SK-N-SH (cell line): ENCODE results near the gene RNF168. TPM values are rescaled to one million over a fixed set of nuclear protein-coding genes. Genes with fewer than 3 reads are reported as not detected.

Experiments
- CTCF ChIA-PET: fragments of 300-600, 350-600 bp; formaldehyde crosslinking; extraction: SDS; loops from one replicate; lab custom pipeline; 2021; lab: Yijun Ruan, JAX
- POLR2A ChIA-PET: fragments of 350-600 bp; sonication (Branson Sonifier 250); formaldehyde crosslinking; extraction: SDS; loops from one replicate; lab custom pipeline; 2020; ENCODE audit warnings: antibody characterized with exemption, inconsistent platforms; lab: Yijun Ruan, JAX
- DNase-seq: peaks from one replicate; pipeline ENCODE4 v3.0.0; 2012
- H2AFZ ChIP-seq: fragments of 200-600 bp; sonication (generic); 2 replicates; pipeline ENCODE4 v1.8.1; 2016; ENCODE audit warnings: antibody characterized with exemption, mild to moderate bottlenecking, low read depth
- H3F3A ChIP-seq: fragments of 200-600 bp; sonication (generic); replicated peaks from 2 replicates; pipeline ENCODE3; 2016; ENCODE audit warnings: antibody characterized with exemption, mild to moderate bottlenecking; ENCODE audit not compliant: insufficient read depth
- H3K27ac ChIP-seq, 2 experiments: fragments of 200-500 bp in 1 of 2; fragments of 200-600 bp in 1 of 2; sonication (Bioruptor generic) in 1 of 2; sonication (generic), shearing (Covaris generic) in 1 of 2; 2 replicates each; pipeline versions ENCODE4 v1.5.1 to v1.6.1; 2014 to 2016; ENCODE audit warnings: low read depth in 2 of 2, inconsistent platforms in 1 of 2, low read length in 1 of 2, mild to moderate bottlenecking in 1 of 2, mixed read lengths in 1 of 2
- H3K27me3 ChIP-seq: fragments of 200-600 bp; sonication (generic), shearing (Covaris generic); 2 replicates; pipeline ENCODE4 v1.6.1; 2016; ENCODE audit warnings: mixed run types; ENCODE audit not compliant: insufficient read depth
- H3K36me3 ChIP-seq, 2 experiments: fragments of 200-500 bp in 1 of 2; fragments of 200-600 bp in 1 of 2; sonication (Bioruptor generic) in 1 of 2; sonication (generic) in 1 of 2; replicated peaks in 1 of 2; 2 replicates each; pipeline versions ENCODE3 to v1.5.1; 2014 to 2016; ENCODE audit warnings: low read length in 1 of 2, mild to moderate bottlenecking in 1 of 2; ENCODE audit not compliant: insufficient read depth in 2 of 2, control insufficient read depth in 1 of 2
- H3K4me1 ChIP-seq, 2 experiments: fragments of 200-500 bp in 1 of 2; fragments of 200-600 bp in 1 of 2; sonication (Bioruptor generic) in 1 of 2; sonication (generic), shearing (Covaris generic) in 1 of 2; 2 replicates each; pipeline versions ENCODE4 v1.5.1 to v1.6.1; 2014 to 2016; ENCODE audit warnings: low read depth in 1 of 2, low read length in 1 of 2, mixed run types in 1 of 2; ENCODE audit not compliant: insufficient read depth in 2 of 2, control insufficient read depth in 1 of 2
- H3K4me2 ChIP-seq: fragments of 200-600 bp; sonication (generic), shearing (Covaris generic); 2 replicates; pipeline ENCODE4 v1.6.1; 2017; ENCODE audit warnings: mixed run types
- H3K4me3 ChIP-seq, 2 experiments: fragments of 200-500 bp in 1 of 2; fragments of 200-600 bp in 1 of 2; sonication (Bioruptor generic) in 1 of 2; sonication (generic), shearing (Covaris generic) in 1 of 2; 2 replicates each; pipeline versions ENCODE4 v1.5.1 to v1.8.1; 2014 to 2016; ENCODE audit warnings: low read depth in 2 of 2, inconsistent platforms in 1 of 2, low read length in 1 of 2, mild to moderate bottlenecking in 1 of 2, mixed read lengths in 1 of 2, moderate library complexity in 1 of 2
- H3K79me2 ChIP-seq: fragments of 200-600 bp; sonication (generic); 2 replicates; pipeline ENCODE4 v1.8.1; 2017; ENCODE audit warnings: mild to moderate bottlenecking; ENCODE audit not compliant: insufficient read depth
- H3K9ac ChIP-seq: fragments of 200-600 bp; sonication (generic); 2 replicates; pipeline ENCODE4 v1.6.1; 2017; ENCODE audit warnings: mixed run types
- H3K9me2 ChIP-seq: fragments of 200-600 bp; sonication (generic); 2 replicates; pipeline ENCODE4 v1.6.1; 2017; ENCODE audit warnings: mixed run types
- H3K9me3 ChIP-seq: fragments of 200-600 bp; sonication (generic); 2 replicates; pipeline ENCODE4 v1.6.1; 2017; ENCODE audit warnings: mixed run types, mild to moderate bottlenecking, moderate library complexity
- H4K20me1 ChIP-seq: fragments of 200-600 bp; sonication (generic); 2 replicates; pipeline ENCODE4 v1.6.1; 2017; ENCODE audit warnings: mild to moderate bottlenecking, mixed run types; ENCODE audit not compliant: insufficient read depth
- CHD2 ChIP-seq: fragments of 150-350 bp; IDR thresholded peaks from 2 replicates; pipeline ENCODE4 v1.6.1; 2018; ENCODE audit warnings: low read length; ENCODE audit not compliant: partially characterized antibody
- EZH2phosphoT487 ChIP-seq: fragments of 200-600 bp; sonication (generic); IDR thresholded peaks from 2 replicates; pipeline ENCODE4 v1.6.1; 2017; ENCODE audit warnings: low read depth, mixed run types, mild to moderate bottlenecking, antibody characterized with exemption, moderate library complexity, borderline replicate concordance
- FOSL2 ChIP-seq: IDR thresholded peaks from 2 replicates; pipeline ENCODE4 v1.4.0; 2012; ENCODE audit warnings: low read depth, mild to moderate bottlenecking, moderate library complexity, borderline replicate concordance
- FOXM1 ChIP-seq: IDR thresholded peaks from 2 replicates; pipeline ENCODE4 v1.4.0; 2012; ENCODE audit warnings: low read depth, mild to moderate bottlenecking
- JUND ChIP-seq: IDR thresholded peaks from 2 replicates; pipeline ENCODE4 v1.4.0; 2012
- MXI1 ChIP-seq: IDR thresholded peaks from 2 replicates; pipeline ENCODE4 v1.6.1; 2012; ENCODE audit warnings: mild to moderate bottlenecking, low read depth, low read length, improper control_type of control experiment
- RAD21 ChIP-seq: IDR thresholded peaks from 2 replicates; pipeline ENCODE4 v1.6.1; 2012; ENCODE audit warnings: mild to moderate bottlenecking, low read length
- RXRA ChIP-seq: IDR thresholded peaks from 2 replicates; pipeline ENCODE4 v1.4.0; 2012; ENCODE audit warnings: low read depth, mild to moderate bottlenecking, borderline replicate concordance
- WGBS: methylation state at CpG from one replicate; pipeline ENCODE4 v1.1.6; 2017; ENCODE audit warnings: low lambda C conversion rate; 5-methylcytosine and 5-hydroxymethylcytosine counted together
- polyA plus RNA-seq, 3 experiments: library from polyadenylated mRNA; depleted of rRNA; stranded (reverse); fragments of >200 nt; gene quantifications; 2 replicates each; pipeline ENCODE4 v1.2.3, GENCODE V29; 2012
- TF ChIP-seq, protein P1 (sequence below): IDR thresholded peaks from 2 replicates; pipeline ENCODE4; 2012
- TF ChIP-seq, protein P2 (sequence below): IDR thresholded peaks from 2 replicates; pipeline ENCODE4 v1.4.0; 2012; ENCODE audit warnings: low read depth, borderline replicate concordance
- TF ChIP-seq, protein P3 (sequence below): IDR thresholded peaks from 2 replicates; pipeline ENCODE4 v1.6.1; 2012; ENCODE audit warnings: mild to moderate bottlenecking, low read depth, low read length, moderate library complexity

RNF168 gene
- polyA plus RNA-seq, 1 of the 3 experiments (the other 2 are of a cell fraction): 1.9 TPM

- H3K4me3 ChIP-seq: no peak overlapping the region
- TF ChIP-seq CHD2: no peak
- no peak for TF ChIP-seq FOSL2
- no peak for TF ChIP-seq FOXM1
- TF ChIP-seq MXI1: no peak
- TF ChIP-seq, protein P1, sequence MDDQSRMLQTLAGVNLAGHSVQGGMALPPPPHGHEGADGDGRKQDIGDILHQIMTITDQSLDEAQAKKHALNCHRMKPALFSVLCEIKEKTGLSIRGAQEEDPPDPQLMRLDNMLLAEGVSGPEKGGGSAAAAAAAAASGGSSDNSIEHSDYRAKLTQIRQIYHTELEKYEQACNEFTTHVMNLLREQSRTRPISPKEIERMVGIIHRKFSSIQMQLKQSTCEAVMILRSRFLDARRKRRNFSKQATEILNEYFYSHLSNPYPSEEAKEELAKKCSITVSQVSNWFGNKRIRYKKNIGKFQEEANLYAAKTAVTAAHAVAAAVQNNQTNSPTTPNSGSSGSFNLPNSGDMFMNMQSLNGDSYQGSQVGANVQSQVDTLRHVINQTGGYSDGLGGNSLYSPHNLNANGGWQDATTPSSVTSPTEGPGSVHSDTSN: no peak
- TF ChIP-seq RXRA: no peak
- TF ChIP-seq, protein P2, sequence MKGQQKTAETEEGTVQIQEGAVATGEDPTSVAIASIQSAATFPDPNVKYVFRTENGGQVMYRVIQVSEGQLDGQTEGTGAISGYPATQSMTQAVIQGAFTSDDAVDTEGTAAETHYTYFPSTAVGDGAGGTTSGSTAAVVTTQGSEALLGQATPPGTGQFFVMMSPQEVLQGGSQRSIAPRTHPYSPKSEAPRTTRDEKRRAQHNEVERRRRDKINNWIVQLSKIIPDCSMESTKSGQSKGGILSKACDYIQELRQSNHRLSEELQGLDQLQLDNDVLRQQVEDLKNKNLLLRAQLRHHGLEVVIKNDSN: no peak
- TF ChIP-seq JUND: no peak
- TF ChIP-seq, all 33 proteins: peak for 0
- no peaks in the 10 kb centered on the region for H3K36me3 ChIP-seq
- ChIA-PET CTCF (interaction anchor here (0.8 to 2.1 kb wide), 4 partner anchors 11 to 252 kb away, joined by 3 to 8 read pairs (median 3); partner anchors contain the start of gene RNF168), POLR2A (no interaction called here)
- no peaks in the 10 kb centered on the region for H3K79me2 ChIP-seq
- H3K9me2 ChIP-seq: no peaks in the 10 kb centered on the region
- no peaks in the 10 kb centered on the region for H4K20me1 ChIP-seq
- H3K27me3 ChIP-seq: no peaks in the 10 kb centered on the region
- H3K4me1 ChIP-seq: no peaks in the 10 kb centered on the region
- H3K9ac ChIP-seq: no peak overlapping the region
- no peak for DNase-seq
- H3F3A ChIP-seq: no peaks in the 10 kb centered on the region
- H3K4me2 ChIP-seq: no peak overlapping the region
- no peak overlapping the region for H2AFZ ChIP-seq
- H3K9me3 ChIP-seq: peaks cover 11% of the 10 kb centered on the region; the same call in 1 of the 2 replicates
- no peak overlapping the region for H3K27ac ChIP-seq
- WGBS: 38% methylated on average over 2 of the region's 2 CpGs
Measured at GRCh38 chr3:196517162-196517800, 13.7 kb upstream of the RNF168 start.

GRCh38 chr3:196514913-196515621 lies 11.5 kb upstream of the RNF168 start, which contains the start of gene SMCO1:
Gene SMCO1, minus strand, starts transcription at chr3:196515346. Its CDS starts 137 bp downstream, at chr3:196515209.
- ChIA-PET POLR2A (no interaction called here), CTCF (no interaction called here)
- no peaks in the 10 kb centered on the region for H3K4me1 ChIP-seq
- H2AFZ ChIP-seq: no peak within 1 kb of the TSS
- H3K79me2 ChIP-seq: no peaks in the 10 kb centered on the region
- H3K9me3 ChIP-seq: peaks cover 6% of the 10 kb centered on the region; the same call in 1 of the 2 replicates
- 81% methylated on average over 10 of the region's 10 CpGs for WGBS
- no peak within 1 kb of the TSS for H3K9ac ChIP-seq
- H3K36me3 ChIP-seq: no peaks in the 10 kb centered on the region
- no peaks in the 10 kb centered on the region for H4K20me1 ChIP-seq
- H3K4me3 ChIP-seq: no peak within 1 kb of the TSS
- TF ChIP-seq EZH2phosphoT487 (no peak), RAD21 (no peak), MXI1 (no peak)
- TF ChIP-seq, protein P3, sequence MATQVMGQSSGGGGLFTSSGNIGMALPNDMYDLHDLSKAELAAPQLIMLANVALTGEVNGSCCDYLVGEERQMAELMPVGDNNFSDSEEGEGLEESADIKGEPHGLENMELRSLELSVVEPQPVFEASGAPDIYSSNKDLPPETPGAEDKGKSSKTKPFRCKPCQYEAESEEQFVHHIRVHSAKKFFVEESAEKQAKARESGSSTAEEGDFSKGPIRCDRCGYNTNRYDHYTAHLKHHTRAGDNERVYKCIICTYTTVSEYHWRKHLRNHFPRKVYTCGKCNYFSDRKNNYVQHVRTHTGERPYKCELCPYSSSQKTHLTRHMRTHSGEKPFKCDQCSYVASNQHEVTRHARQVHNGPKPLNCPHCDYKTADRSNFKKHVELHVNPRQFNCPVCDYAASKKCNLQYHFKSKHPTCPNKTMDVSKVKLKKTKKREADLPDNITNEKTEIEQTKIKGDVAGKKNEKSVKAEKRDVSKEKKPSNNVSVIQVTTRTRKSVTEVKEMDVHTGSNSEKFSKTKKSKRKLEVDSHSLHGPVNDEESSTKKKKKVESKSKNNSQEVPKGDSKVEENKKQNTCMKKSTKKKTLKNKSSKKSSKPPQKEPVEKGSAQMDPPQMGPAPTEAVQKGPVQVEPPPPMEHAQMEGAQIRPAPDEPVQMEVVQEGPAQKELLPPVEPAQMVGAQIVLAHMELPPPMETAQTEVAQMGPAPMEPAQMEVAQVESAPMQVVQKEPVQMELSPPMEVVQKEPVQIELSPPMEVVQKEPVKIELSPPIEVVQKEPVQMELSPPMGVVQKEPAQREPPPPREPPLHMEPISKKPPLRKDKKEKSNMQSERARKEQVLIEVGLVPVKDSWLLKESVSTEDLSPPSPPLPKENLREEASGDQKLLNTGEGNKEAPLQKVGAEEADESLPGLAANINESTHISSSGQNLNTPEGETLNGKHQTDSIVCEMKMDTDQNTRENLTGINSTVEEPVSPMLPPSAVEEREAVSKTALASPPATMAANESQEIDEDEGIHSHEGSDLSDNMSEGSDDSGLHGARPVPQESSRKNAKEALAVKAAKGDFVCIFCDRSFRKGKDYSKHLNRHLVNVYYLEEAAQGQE: no peak
- TF ChIP-seq, protein P2: no peak
- H3K27me3 ChIP-seq: no peaks in the 10 kb centered on the region
- no peak for DNase-seq
- H3K27ac ChIP-seq: no peak within 1 kb of the TSS
- H3K4me2 ChIP-seq: no peak within 1 kb of the TSS
- H3K9me2 ChIP-seq: no peaks in the 10 kb centered on the region
- no peaks in the 10 kb centered on the region for H3F3A ChIP-seq
